Measurements from ENCODE around the gene DSCAM. TPM values are rescaled to one million over a fixed set of nuclear protein-coding genes. Genes with fewer than 3 reads are reported as not detected.
A peak's percentile ranks its signal among the peaks of the same experiment; 100 is the strongest.
"Not testable (repeated sequence)": the region's sequence is repeated elsewhere in the genome, so short reads cannot be mapped to it uniquely, and the experiment has no call there.

DSCAM gene
- total RNA-seq, 1 donor from 2014 or later = 2.7 TPM

DNA sequence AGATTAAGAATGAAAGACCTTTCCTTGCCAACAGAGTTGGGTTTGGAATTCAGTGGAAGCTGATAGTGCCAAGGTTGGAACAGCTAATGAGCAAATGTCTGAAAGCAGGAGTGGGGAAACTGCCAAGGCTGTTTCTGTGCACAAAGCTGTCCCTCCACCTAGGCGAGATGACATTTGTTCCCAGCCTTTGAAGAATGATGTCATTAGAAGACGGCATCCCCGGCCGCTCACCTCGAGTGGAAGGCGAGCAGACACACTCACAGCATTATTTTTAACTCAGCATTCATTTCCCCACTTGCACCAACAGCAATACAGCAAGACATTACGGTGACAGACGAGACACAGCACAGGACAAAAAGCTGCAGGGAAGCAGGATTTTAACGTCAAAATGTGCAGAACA, 515.8 kb downstream of the DSCAM start:
- no peak for DNase-seq (ENCODE audit: low spot score, unreplicated experiment)
- Mint-ChIP-seq H3K27me3 (no peaks in the 10 kb centered on the region), H3K4me1 (ENCODE audit: low read depth) (peaks cover 3% of the 10 kb centered on the region), H3K27ac (peak overlapping the region; percentile 6), H3K4me3 (ENCODE audit: low read depth) (no peak overlapping the region), H3K36me3 (ENCODE audit: insufficient read depth) (peaks cover 7% of the 10 kb centered on the region), H3K9me3 (ENCODE audit: low read depth) (peaks cover 6% of the 10 kb centered on the region)
- TF ChIP-seq, protein P1, sequence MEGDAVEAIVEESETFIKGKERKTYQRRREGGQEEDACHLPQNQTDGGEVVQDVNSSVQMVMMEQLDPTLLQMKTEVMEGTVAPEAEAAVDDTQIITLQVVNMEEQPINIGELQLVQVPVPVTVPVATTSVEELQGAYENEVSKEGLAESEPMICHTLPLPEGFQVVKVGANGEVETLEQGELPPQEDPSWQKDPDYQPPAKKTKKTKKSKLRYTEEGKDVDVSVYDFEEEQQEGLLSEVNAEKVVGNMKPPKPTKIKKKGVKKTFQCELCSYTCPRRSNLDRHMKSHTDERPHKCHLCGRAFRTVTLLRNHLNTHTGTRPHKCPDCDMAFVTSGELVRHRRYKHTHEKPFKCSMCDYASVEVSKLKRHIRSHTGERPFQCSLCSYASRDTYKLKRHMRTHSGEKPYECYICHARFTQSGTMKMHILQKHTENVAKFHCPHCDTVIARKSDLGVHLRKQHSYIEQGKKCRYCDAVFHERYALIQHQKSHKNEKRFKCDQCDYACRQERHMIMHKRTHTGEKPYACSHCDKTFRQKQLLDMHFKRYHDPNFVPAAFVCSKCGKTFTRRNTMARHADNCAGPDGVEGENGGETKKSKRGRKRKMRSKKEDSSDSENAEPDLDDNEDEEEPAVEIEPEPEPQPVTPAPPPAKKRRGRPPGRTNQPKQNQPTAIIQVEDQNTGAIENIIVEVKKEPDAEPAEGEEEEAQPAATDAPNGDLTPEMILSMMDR (IDR thresholded peaks at IDR 0.05; ENCODE audit: unreplicated experiment) = no peak

DNA sequence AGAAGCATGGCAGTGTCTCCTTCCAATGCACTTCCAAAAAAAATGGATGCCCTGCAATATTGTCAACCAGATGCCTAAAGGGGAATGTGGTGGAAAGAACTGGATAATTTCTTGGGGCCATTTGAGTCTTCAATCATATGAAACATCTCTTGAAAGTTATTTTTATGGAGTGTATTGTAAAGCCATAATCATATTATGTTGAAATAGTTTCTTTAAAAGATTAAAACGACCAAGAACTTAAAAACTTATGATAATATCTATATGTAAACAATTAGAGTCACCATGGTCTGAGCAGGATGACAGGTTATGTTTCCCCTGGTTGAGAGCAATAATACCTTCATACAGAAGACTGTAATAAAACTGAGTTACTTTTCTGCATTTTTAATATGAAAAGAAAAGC, 522.6 kb downstream of the DSCAM start:
- Mint-ChIP-seq H3K27ac (no peak overlapping the region), H3K9me3 (ENCODE audit: low read depth) (peaks cover 6% of the 10 kb centered on the region), H3K36me3 (ENCODE audit: insufficient read depth) (peaks cover 7% of the 10 kb centered on the region), H3K27me3 (no peaks in the 10 kb centered on the region), H3K4me3 (ENCODE audit: low read depth) (no peak overlapping the region), H3K4me1 (ENCODE audit: low read depth) (no peaks in the 10 kb centered on the region)
- DNase-seq (ENCODE audit: low spot score, unreplicated experiment) = no peak
- TF ChIP-seq, protein P1 (IDR thresholded peaks at IDR 0.05; ENCODE audit: unreplicated experiment) = no peak

DNA sequence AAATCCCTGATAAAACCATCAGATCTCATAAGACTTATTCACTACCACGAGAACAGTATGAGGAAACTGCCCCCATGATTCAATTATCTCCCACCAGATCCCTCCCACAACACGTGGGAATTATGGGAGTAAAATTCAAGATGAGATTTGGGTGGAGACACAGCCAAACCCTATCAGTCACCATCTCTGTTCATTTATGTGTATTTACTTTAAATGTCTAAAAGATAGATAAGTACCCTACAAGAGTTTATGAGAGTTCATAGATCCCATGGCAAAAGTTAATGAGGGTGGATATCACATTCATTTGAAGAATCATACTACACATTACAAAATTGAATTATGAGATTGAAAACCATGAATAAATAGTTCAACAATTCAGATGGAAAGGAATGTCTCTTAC, 526.2 kb downstream of the DSCAM start:
- not testable (repeated sequence) for H3K4me1 Mint-ChIP-seq (ENCODE audit: low read depth); H3K27ac Mint-ChIP-seq; H3K36me3 Mint-ChIP-seq (ENCODE audit: insufficient read depth); H3K4me3 Mint-ChIP-seq (ENCODE audit: low read depth); H3K9me3 Mint-ChIP-seq (ENCODE audit: low read depth); DNase-seq (ENCODE audit: low spot score, unreplicated experiment); H3K27me3 Mint-ChIP-seq

DNA sequence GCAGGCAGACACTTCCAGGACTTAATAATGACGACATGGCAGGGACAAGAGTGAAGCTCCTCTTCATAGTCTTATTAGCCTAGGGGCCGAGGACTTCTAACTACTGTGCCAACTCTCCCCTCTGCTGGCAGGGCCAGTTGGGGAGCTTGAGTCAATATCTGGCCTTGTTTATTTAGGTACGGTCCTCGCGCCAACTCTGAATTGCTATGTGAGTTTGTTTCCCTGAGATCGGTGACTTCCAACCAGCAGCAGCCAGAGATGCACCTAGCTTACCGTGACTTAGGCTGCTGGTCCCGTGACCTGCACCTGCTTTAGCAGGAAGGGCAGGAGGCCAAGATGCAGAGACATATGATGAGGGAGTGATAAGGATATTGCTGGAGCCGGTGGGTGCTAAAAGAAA, 528.6 kb downstream of the DSCAM start:
- H3K36me3 Mint-ChIP-seq (ENCODE audit: insufficient read depth) = no peaks in the 10 kb centered on the region
- H3K27me3 Mint-ChIP-seq = no peaks in the 10 kb centered on the region
- H3K9me3 Mint-ChIP-seq (ENCODE audit: low read depth) = no peaks in the 10 kb centered on the region
- H3K27ac Mint-ChIP-seq = no peak overlapping the region
- no peaks in the 10 kb centered on the region for H3K4me1 Mint-ChIP-seq (ENCODE audit: low read depth)
- H3K4me3 Mint-ChIP-seq (ENCODE audit: low read depth) = no peak overlapping the region
- DNase-seq (ENCODE audit: low spot score, unreplicated experiment) = no peak
- TF ChIP-seq, protein P1 (IDR thresholded peaks at IDR 0.05; ENCODE audit: unreplicated experiment) = no peak

DNA sequence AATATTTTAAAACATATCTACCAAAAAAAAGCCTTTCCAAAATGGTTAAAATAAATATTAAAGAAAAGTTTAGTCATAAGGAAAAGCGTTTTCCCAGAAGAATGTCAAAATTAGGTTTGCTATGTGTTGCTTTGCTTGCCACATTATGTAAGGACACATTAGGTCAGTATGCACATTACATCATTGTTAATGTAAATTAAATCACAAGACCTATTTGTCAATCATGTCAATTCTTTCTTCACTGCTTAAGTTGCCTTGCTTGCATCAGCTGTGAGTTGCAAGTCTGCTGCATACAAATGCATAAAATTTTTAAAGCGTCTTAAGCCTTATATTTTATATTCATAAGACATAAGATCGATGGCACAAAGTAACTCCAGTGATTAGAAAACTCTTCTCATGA, 530.9 kb downstream of the DSCAM start:
- TF ChIP-seq, protein P1 (IDR thresholded peaks at IDR 0.05; ENCODE audit: unreplicated experiment) = no peak
- no peaks in the 10 kb centered on the region for H3K9me3 Mint-ChIP-seq (ENCODE audit: low read depth)
- H3K4me3 Mint-ChIP-seq (ENCODE audit: low read depth) = no peak overlapping the region
- H3K27me3 Mint-ChIP-seq = no peaks in the 10 kb centered on the region
- H3K36me3 Mint-ChIP-seq (ENCODE audit: insufficient read depth) = no peaks in the 10 kb centered on the region
- DNase-seq (ENCODE audit: low spot score, unreplicated experiment) = no peak
- no peak overlapping the region for H3K27ac Mint-ChIP-seq
- H3K4me1 Mint-ChIP-seq (ENCODE audit: low read depth) = no peaks in the 10 kb centered on the region

DNA sequence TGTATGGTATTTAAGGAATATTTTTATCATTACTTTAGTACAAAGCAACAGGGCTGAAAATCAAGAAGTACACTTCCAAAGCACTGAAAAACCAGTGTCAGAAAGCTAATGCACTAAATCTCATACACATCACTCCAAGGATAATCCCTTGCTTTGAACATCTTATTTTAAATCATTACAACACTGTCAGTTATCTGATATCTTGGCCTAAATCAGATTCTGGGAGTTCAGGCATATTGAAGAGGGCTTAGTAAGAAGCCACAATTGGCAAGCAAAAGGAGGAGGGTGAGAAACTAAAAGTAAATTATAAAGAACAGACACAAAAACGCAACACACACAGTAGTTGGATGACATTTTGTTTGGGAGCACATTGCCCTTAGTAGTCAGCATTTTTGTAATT, 531.3 kb downstream of the DSCAM start:
- Mint-ChIP-seq H3K36me3 (ENCODE audit: insufficient read depth) (no peaks in the 10 kb centered on the region), H3K4me1 (ENCODE audit: low read depth) (no peaks in the 10 kb centered on the region), H3K9me3 (ENCODE audit: low read depth) (no peaks in the 10 kb centered on the region), H3K27me3 (no peaks in the 10 kb centered on the region), H3K4me3 (ENCODE audit: low read depth) (no peak overlapping the region), H3K27ac (no peak overlapping the region)
- TF ChIP-seq, protein P1 (IDR thresholded peaks at IDR 0.05; ENCODE audit: unreplicated experiment) = no peak
- no peak for DNase-seq (ENCODE audit: low spot score, unreplicated experiment)
